GM12891 (cell line): Measurements from ENCODE around the gene CBX5.
"Not testable (repeated sequence)": the region's sequence is repeated elsewhere in the genome, so short reads cannot be mapped to it uniquely, and the experiment has no call there.

Experiments
- POLR2A ChIP-seq: IDR thresholded peaks from 2 replicates; pipeline ENCODE4 v1.6.1; 2011; ENCODE audit warnings: low read depth, low read length, control low read depth
- POLR2AphosphoS5 ChIP-seq: IDR thresholded peaks from 2 replicates; pipeline ENCODE4 v1.6.1; 2011; ENCODE audit warnings: low read depth, low read length, control low read depth
- POU2F2 ChIP-seq: IDR thresholded peaks from 2 replicates; pipeline ENCODE4 v1.6.1; 2011; ENCODE audit warnings: low read depth, mild to moderate bottlenecking, control low read depth, low read length, moderate library complexity
- SPI1 ChIP-seq: IDR thresholded peaks from 2 replicates; pipeline ENCODE4 v1.6.1; 2011; ENCODE audit warnings: low read depth, low read length, control low read depth
- TAF1 ChIP-seq: IDR thresholded peaks from 2 replicates; pipeline ENCODE4 v1.6.1; 2011; ENCODE audit warnings: low read depth, low read length, control low read depth

DNA sequence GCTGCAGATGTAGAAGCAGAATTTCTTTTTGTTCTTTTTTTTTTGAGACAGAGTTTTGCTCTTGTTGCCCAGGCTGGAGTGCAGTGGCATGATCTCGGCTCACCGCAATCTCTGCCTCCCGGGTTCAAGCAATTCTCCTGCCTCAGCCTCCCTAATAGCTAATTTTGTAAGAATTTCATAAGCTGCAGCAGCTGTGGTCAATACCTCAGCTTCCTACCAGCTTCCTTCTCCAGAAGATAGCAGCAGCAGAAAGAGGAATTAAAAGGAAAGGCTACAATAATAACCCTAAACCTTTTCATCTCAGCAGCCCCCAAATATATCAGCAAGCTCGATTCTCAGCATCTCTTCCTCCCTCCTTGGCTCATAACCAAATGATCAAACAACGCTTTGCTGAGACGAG lies 52.0 kb downstream of the CBX5 start:
- not testable (repeated sequence) for TF ChIP-seq POLR2A, POLR2AphosphoS5, SPI1, TAF1, POU2F2
